H1 (cell line): ENCODE results near the gene HIVEP3. TPM values are rescaled to one million over a fixed set of nuclear protein-coding genes. Genes with fewer than 3 reads are reported as not detected.

Source experiments
- CTCF ChIA-PET: fragments of 300-600 bp; sonication (Branson Sonifier 250); formaldehyde crosslinking; loops from one replicate; lab custom pipeline; 2021; ENCODE audit not compliant: partially characterized antibody; lab: Charles Lee
- POLR2A ChIA-PET: fragments of 300-600 bp; sonication (Branson Sonifier 250); formaldehyde crosslinking; loops from one replicate; lab custom pipeline; 2021; ENCODE audit warnings: inconsistent platforms; ENCODE audit not compliant: partially characterized antibody; lab: Charles Lee
- DNase-seq, 2 experiments: peaks; one replicate each; pipeline versions ENCODE4 v3.0.0 to v3.0.0-alpha.2; 2010 to 2022; ENCODE audit warnings: low spot score in 2 of 2, low read depth in 1 of 2, mixed read lengths in 1 of 2
- FAIRE-seq: peaks from 2 replicates; lab custom pipeline; 2011; peaks lifted over from hg19 to GRCh38; lab: Jason Lieb, UNC
- H2AFZ ChIP-seq: 2 replicates; pipeline ENCODE4 v1.8.1; 2012; ENCODE audit warnings: low read length, inconsistent platforms
- H2AK5ac ChIP-seq: 2 replicates; pipeline ENCODE4 v1.6.1; 2013; ENCODE audit warnings: low read depth, low read length
- H2BK120ac ChIP-seq: replicated peaks from 2 replicates; pipeline ENCODE3; 2013; ENCODE audit warnings: low read depth, low read length, inconsistent platforms
- H2BK12ac ChIP-seq: 2 replicates; pipeline ENCODE4 v1.6.1; 2013; ENCODE audit warnings: low read depth, low read length
- H2BK15ac ChIP-seq: 2 replicates; pipeline ENCODE4 v1.6.1; 2013; ENCODE audit warnings: low read length
- H2BK20ac ChIP-seq: 2 replicates; pipeline ENCODE4 v1.6.1; 2013; ENCODE audit warnings: low read length
- H2BK5ac ChIP-seq: 2 replicates; pipeline ENCODE4 v1.6.1; 2013; ENCODE audit warnings: low read depth, low read length
- H3K14ac ChIP-seq: 2 replicates; pipeline ENCODE4 v1.6.1; 2013; ENCODE audit warnings: inconsistent platforms; ENCODE audit not compliant: insufficient read length
- H3K18ac ChIP-seq: 2 replicates; pipeline ENCODE4 v1.6.1; 2013; ENCODE audit warnings: low read length; ENCODE audit errors: extremely low read depth
- H3K23ac ChIP-seq: 2 replicates; pipeline ENCODE4 v1.6.1; 2013; ENCODE audit warnings: inconsistent platforms; ENCODE audit not compliant: insufficient read length
- H3K23me2 ChIP-seq: 2 replicates; pipeline ENCODE4 v1.6.1; 2013; ENCODE audit warnings: low read depth, low read length
- H3K27ac ChIP-seq: 2 replicates; pipeline ENCODE4 v1.6.1; 2011; ENCODE audit warnings: low read depth, low read length, inconsistent platforms
- H3K27me3 ChIP-seq, 4 experiments: replicated peaks in 1 of 4; 1 replicate in 1 of 4; 2 replicates in 3 of 4; pipeline versions ENCODE4 v1.6.1 to v1.8.1; 2011 to 2013; ENCODE audit warnings: low read length in 3 of 4, mild to moderate bottlenecking in 3 of 4, inconsistent platforms in 2 of 4, mixed read lengths in 2 of 4, moderate library complexity in 1 of 4; ENCODE audit not compliant: control insufficient read depth in 3 of 4, insufficient read depth in 3 of 4; ENCODE audit errors: extremely low read depth in 1 of 4
- H3K36me3 ChIP-seq, 4 experiments: 2 replicates each; pipeline versions ENCODE4 v1.6.1 to v1.8.1; 2011 to 2013; ENCODE audit warnings: mild to moderate bottlenecking in 4 of 4, low read length in 3 of 4, moderate library complexity in 2 of 4, control low read depth in 1 of 4, inconsistent platforms in 1 of 4; ENCODE audit not compliant: insufficient read depth in 4 of 4, control insufficient read depth in 2 of 4
- H3K4ac ChIP-seq: replicated peaks from 2 replicates; pipeline ENCODE3; 2013; ENCODE audit warnings: low read length, low read depth, mixed read lengths, inconsistent platforms; ENCODE audit not compliant: insufficient read length
- H3K4me1 ChIP-seq, 4 experiments: replicated peaks in 1 of 4; 1 replicate in 1 of 4; 2 replicates in 3 of 4; pipeline versions ENCODE4 v1.6.1 to v1.8.1; 2011 to 2013; ENCODE audit warnings: low read length in 3 of 4, inconsistent platforms in 2 of 4, mixed read lengths in 1 of 4; ENCODE audit not compliant: insufficient read depth in 4 of 4, control insufficient read depth in 3 of 4
- H3K4me2 ChIP-seq, 2 experiments: 2 replicates each; pipeline versions ENCODE4 v1.6.1 to v1.8.1; 2011 to 2013; ENCODE audit warnings: low read depth in 2 of 2, low read length in 2 of 2, control low read depth in 1 of 2, inconsistent platforms in 1 of 2, mild to moderate bottlenecking in 1 of 2; ENCODE audit not compliant: insufficient read depth in 1 of 2
- H3K4me3 ChIP-seq, 4 experiments: fragments of 200-600, 300-600 bp in 1 of 4; sonication (generic), shearing (Covaris generic), sonication (Bioruptor Twin) in 1 of 4; 2 replicates each; pipeline versions ENCODE4 v1.5.1 to v1.8.1; 2011 to 2016; ENCODE audit warnings: low read length in 4 of 4, low read depth in 3 of 4, control low read depth in 2 of 4, inconsistent platforms in 2 of 4, mild to moderate bottlenecking in 2 of 4, mixed read lengths in 1 of 4, moderate library complexity in 1 of 4; ENCODE audit not compliant: insufficient read depth in 2 of 4; ENCODE audit errors: extremely low read depth in 1 of 4
- H3K56ac ChIP-seq: replicated peaks from 2 replicates; pipeline ENCODE3; 2013; ENCODE audit warnings: low read depth, mild to moderate bottlenecking, mixed read lengths, low read length, inconsistent platforms; ENCODE audit not compliant: insufficient read length
- H3K79me1 ChIP-seq: 2 replicates; pipeline ENCODE4 v1.6.1; 2013; ENCODE audit warnings: low read depth, low read length, control low read depth
- H3K79me2 ChIP-seq, 2 experiments: 2 replicates each; pipeline versions ENCODE4 v1.6.1 to v1.8.1; 2012 to 2013; ENCODE audit warnings: low read length in 2 of 2, mild to moderate bottlenecking in 2 of 2, inconsistent platforms in 1 of 2; ENCODE audit not compliant: insufficient read depth in 2 of 2, control insufficient read depth in 1 of 2
- H3K9ac ChIP-seq, 4 experiments: replicated peaks in 1 of 4; 1 replicate in 1 of 4; 2 replicates in 3 of 4; pipeline versions ENCODE4 v1.6.1 to v1.8.1; 2011 to 2013; ENCODE audit warnings: low read depth in 3 of 4, low read length in 3 of 4, control low read depth in 2 of 4, mild to moderate bottlenecking in 2 of 4, moderate library complexity in 2 of 4, inconsistent platforms in 1 of 4; ENCODE audit errors: extremely low read depth in 1 of 4
- H3K9me3 ChIP-seq, 2 experiments: 2 replicates each; pipeline versions ENCODE4 v1.6.1 to v1.8.1; 2012 to 2013; ENCODE audit warnings: mild to moderate bottlenecking in 2 of 2, moderate library complexity in 2 of 2, control low read depth in 1 of 2, inconsistent platforms in 1 of 2, low read depth in 1 of 2, low read length in 1 of 2, mixed read lengths in 1 of 2; ENCODE audit not compliant: insufficient read depth in 2 of 2
- H4K20me1 ChIP-seq, 2 experiments: replicated peaks in 1 of 2; 2 replicates each; pipeline versions ENCODE3 to v1.8.1; 2011 to 2013; ENCODE audit warnings: inconsistent platforms in 2 of 2, low read length in 2 of 2, mild to moderate bottlenecking in 1 of 2; ENCODE audit not compliant: insufficient read depth in 2 of 2, control insufficient read depth in 1 of 2
- H4K5ac ChIP-seq: 2 replicates; pipeline ENCODE4 v1.6.1; 2013; ENCODE audit warnings: low read length, low read depth, mixed read lengths, inconsistent platforms; ENCODE audit not compliant: insufficient read length
- H4K8ac ChIP-seq: 2 replicates; pipeline ENCODE4 v1.8.0; 2013; ENCODE audit warnings: mild to moderate bottlenecking, moderate library complexity, low read length, inconsistent platforms; ENCODE audit not compliant: insufficient read depth; ENCODE audit errors: extremely low read depth
- H4K91ac ChIP-seq: replicated peaks from 2 replicates; pipeline ENCODE3; 2013; ENCODE audit warnings: low read length, mixed read lengths, inconsistent platforms; ENCODE audit not compliant: insufficient read length
- ASH2L ChIP-seq: fragments of 200-600, 300-600 bp; sonication (generic); IDR thresholded peaks from one replicate; pipeline ENCODE4 v1.7.1; 2017; ENCODE audit warnings: low read length
- BCL11A ChIP-seq, 2 experiments: IDR thresholded peaks; one replicate each; pipeline ENCODE4 v1.6.1; 2011; ENCODE audit warnings: low read depth in 2 of 2, low read length in 2 of 2, mild to moderate bottlenecking in 2 of 2
- CBX8 ChIP-seq: fragments of 300-800, 300-1000 bp; sonication (generic); IDR thresholded peaks from 2 replicates; pipeline ENCODE4 v1.7.1; 2016; ENCODE audit warnings: low read depth, low read length, borderline replicate concordance
- CEBPB ChIP-seq: IDR thresholded peaks from 2 replicates; pipeline ENCODE4 v1.6.1; 2012; ENCODE audit warnings: low read depth, low read length
- CHD2 ChIP-seq: IDR thresholded peaks from 2 replicates; pipeline ENCODE4 v1.6.1; 2012; ENCODE audit warnings: low read length, improper control_type of control experiment
- CREB1 ChIP-seq: IDR thresholded peaks from 2 replicates; pipeline ENCODE4 v1.6.1; 2012; ENCODE audit warnings: inconsistent platforms
- CTBP2 ChIP-seq: IDR thresholded peaks from 2 replicates; pipeline ENCODE4 v1.7.0; 2011; ENCODE audit warnings: borderline replicate concordance, mild to moderate bottlenecking, moderate library complexity, mixed read lengths, low read length; ENCODE audit not compliant: insufficient read depth, insufficient read length
- FOSL1 ChIP-seq: IDR thresholded peaks from 2 replicates; pipeline ENCODE4 v1.6.1; 2011; ENCODE audit warnings: mild to moderate bottlenecking, low read depth, low read length, moderate library complexity; ENCODE audit not compliant: insufficient read depth
- POLR2A ChIP-seq, 2 experiments: IDR thresholded peaks; 1 replicate in 1 of 2; 2 replicates in 1 of 2; pipeline ENCODE4 v1.6.1; 2011; ENCODE audit warnings: low read depth in 2 of 2, low read length in 2 of 2, mild to moderate bottlenecking in 2 of 2; ENCODE audit errors: control extremely low read depth in 1 of 2
- SIN3A ChIP-seq, 2 experiments: IDR thresholded peaks in 1 of 2; conservative IDR thresholded peaks in 1 of 2; 2 replicates each; pipeline ENCODE4 v1.6.1; 2011 to 2012; ENCODE audit warnings: low read length in 2 of 2, improper control_type of control experiment in 1 of 2, low read depth in 1 of 2, mild to moderate bottlenecking in 1 of 2
- SP2 ChIP-seq: IDR thresholded peaks from 2 replicates; pipeline ENCODE4 v1.6.1; 2012; ENCODE audit warnings: mild to moderate bottlenecking, low read length, inconsistent platforms
- SUZ12 ChIP-seq: fragments of 200-600 bp; sonication (generic); IDR thresholded peaks from 2 replicates; pipeline ENCODE4 v1.6.1; 2012; ENCODE audit warnings: mild to moderate bottlenecking, inconsistent platforms, low read length, moderate library complexity, mixed read lengths
- TAF1 ChIP-seq: IDR thresholded peaks from 2 replicates; pipeline ENCODE4 v1.6.1; 2011; ENCODE audit warnings: mild to moderate bottlenecking, low read depth, low read length
- TCF12 ChIP-seq: IDR thresholded peaks from 2 replicates; pipeline ENCODE4 v1.6.1; 2011; ENCODE audit warnings: low read depth, mild to moderate bottlenecking, low read length
- WGBS, 2 experiments: shearing (Covaris generic) in 1 of 2; methylation state at CpG; one replicate each; pipeline versions ENCODE4 v1.1.6 to v1.1.7; 2013 to 2015; ENCODE audit warnings: low lambda C conversion rate in 2 of 2, mixed read lengths in 2 of 2, inconsistent platforms in 1 of 2, low coverage in 1 of 2, missing lambda C conversion rate in 1 of 2; ENCODE audit not compliant: insufficient replicate concordance in 2 of 2, insufficient coverage in 1 of 2, insufficient read length in 1 of 2; ENCODE audit errors: extremely low coverage in 1 of 2, missing lambda C conversion rate in 1 of 2; 5-methylcytosine and 5-hydroxymethylcytosine counted together
- polyA plus RNA-seq, 7 experiments: library from polyadenylated mRNA; depleted of rRNA in 3 of 7; stranded (reverse) in 5 of 7; unstranded in 2 of 7; fragments of >200 nt in 5 of 7; fragments of 200-250 nt in 2 of 7; gene quantifications; 1 replicate in 5 of 7; 2 replicates in 1 of 7; 4 replicates in 1 of 7; pipeline versions ENCODE4 v1.2.1 to v1.2.3, GENCODE V29; 2011 to 2013; ENCODE audit warnings: missing spikeins in 2 of 7, mixed read lengths in 2 of 7
- total RNA-seq: library from RNA; stranded (reverse); fragmentation: NEBNext Ultra II Directional; extraction: Animal tissue kit (Norgen Biotek cat#: 25700); gene quantifications from 2 replicates; pipeline ENCODE4 v1.2.1, GENCODE V29; 2021

Gene HIVEP3
- total and polyA plus RNA-seq, 2 of the 8 experiments (the other 6 are each of a cell fraction or from before 2014, with no cell fraction given), result 0.24 to 0.69 TPM

DNA sequence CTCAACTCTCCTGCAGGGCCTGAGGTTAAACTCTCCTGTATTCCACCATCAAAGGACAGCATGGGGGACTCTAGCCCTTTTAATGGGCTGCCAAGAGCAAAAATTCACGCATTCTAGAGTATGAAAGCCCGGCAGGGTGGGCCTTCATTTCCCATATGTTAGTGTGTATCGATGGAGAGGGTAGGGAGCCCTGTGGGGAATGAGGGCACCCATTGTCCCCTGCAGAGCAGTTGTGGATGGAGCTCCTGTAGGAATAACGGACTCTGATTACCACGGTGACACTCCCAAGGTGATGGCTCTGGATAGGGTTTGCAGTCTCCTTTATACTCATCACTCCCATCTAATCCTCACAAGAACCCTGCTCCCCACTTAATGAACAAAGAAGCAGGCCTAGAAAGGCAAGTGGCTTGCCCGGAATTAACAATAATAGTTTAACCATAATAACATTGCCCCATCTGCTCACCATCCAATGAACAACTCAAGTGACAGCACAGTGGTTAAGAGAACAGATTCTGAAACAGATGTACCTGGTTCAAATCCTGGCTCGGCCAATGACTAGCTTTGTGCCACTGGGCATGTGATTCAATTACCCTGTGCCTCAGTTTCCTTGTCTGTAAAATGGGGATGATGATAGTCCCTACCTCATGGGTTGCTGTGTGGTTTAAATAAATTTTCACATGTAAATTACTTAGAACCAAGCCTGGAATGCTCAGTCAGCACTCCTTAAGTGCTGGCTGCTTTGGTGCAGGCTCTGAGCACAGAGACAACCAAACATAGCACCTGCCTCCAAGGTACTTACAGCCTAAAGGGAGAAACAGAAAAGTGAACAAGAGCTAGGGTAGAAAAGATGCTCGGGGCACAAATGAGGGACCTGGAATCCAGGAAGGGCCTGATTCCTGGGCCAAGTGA lies 29.0 kb downstream of the HIVEP3 start:
- Histone ChIP-seq H4K20me1 (peaks cover 0 to 5% of the 10 kb centered on the region in 2 experiments), H3K18ac (no peak overlapping the region), H3K14ac (no peak overlapping the region), H3K9ac (no peak overlapping the region), H2AK5ac (no peak overlapping the region), H4K5ac (no peak overlapping the region), H4K8ac (no peak overlapping the region), H2BK20ac (no peak overlapping the region), H3K36me3 (no peaks in the 10 kb centered on the region), H2BK12ac (no peak overlapping the region), H3K4me2 (no peak overlapping the region), H3K4me1 (peaks cover 0 to 3% (median 0%) of the 10 kb centered on the region in 4 experiments; a peak in 1 of 7 replicates), H4K91ac (no peak overlapping the region), H3K4me3 (no peak overlapping the region), H3K79me2 (no peaks in the 10 kb centered on the region), H3K23ac (no peak overlapping the region), H2BK15ac (no peak overlapping the region), H3K4ac (no peak overlapping the region), H2AFZ (no peak overlapping the region), H3K9me3 (no peaks in the 10 kb centered on the region), H3K23me2 (peaks cover 6% of the 10 kb centered on the region; the same call in 1 of the 2 replicates), H2BK120ac (no peak overlapping the region), H3K79me1 (no peaks in the 10 kb centered on the region), H2BK5ac (no peak overlapping the region), H3K56ac (no peak overlapping the region), H3K27ac (no peak overlapping the region), H3K27me3 (no peaks in the 10 kb centered on the region)
- DNase-seq (no peak), FAIRE-seq (no peak)
- ChIA-PET CTCF (interaction anchor here (0.6 to 1.5 kb wide), 2 partner anchors 20 to 1971 kb away, joined by 3 to 5 read pairs; no protein-coding TSS in a partner anchor), POLR2A (no interaction called here)
- 96% methylated on average over 8 of the region's 8 CpGs; no CpG with 5 or more reads in 1 of the 2 experiments for WGBS, 2 experiments
- TF ChIP-seq TAF1 (no peak), TCF12 (no peak), SP2 (no peak), CTBP2 (no peak), ASH2L (no peak), POLR2A (IDR thresholded peaks at IDR 0.05; ENCODE audit: control extremely low read depth in 1 of 2, low read depth in 2 of 2, low read length in 2 of 2) (no peak), CEBPB (no peak), SUZ12 (no peak), FOSL1 (no peak), CREB1 (no peak), CHD2 (no peak), CBX8 (no peak), BCL11A (IDR thresholded peaks at IDR 0.05; ENCODE audit: low read depth in 2 of 2, low read length in 2 of 2) (no peak), SIN3A (conservative IDR thresholded peaks at IDR 0.05 in 1 of 2, IDR thresholded peaks at IDR 0.05 in 1 of 2; ENCODE audit: low read depth in 1 of 2, low read length in 2 of 2) (no peak)
